ENCODE measurements around the gene MTMR3. TPM values are rescaled to one million over a fixed set of nuclear protein-coding genes. Genes with fewer than 3 reads are reported as not detected.

Gene MTMR3
- total and polyA plus RNA-seq, 2 of the 8 experiments (the other 6 are each of a cell fraction or from before 2014, with no cell fraction given) = 16.9 to 18.5 TPM

DNA sequence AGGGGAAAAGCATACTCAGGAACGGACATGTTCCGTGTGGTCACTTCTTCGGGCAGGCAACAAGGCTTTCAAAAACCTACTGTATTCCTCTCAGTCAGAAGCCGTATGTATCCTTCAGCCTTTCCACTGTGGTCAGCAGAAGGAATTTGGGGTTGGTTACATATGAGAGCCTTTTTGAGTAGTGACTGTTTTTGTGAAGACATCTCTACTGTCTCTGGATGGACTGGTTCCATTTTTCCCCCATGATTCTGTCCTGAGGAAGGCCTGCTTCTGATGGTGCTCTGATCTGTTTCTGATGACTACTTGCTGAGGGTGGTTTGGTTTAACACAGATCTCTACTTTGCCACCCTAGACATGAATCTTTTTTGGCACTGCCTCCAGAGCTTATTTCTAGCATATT lies 133.6 kb downstream of the MTMR3 start (continued):
- no peak for TF ChIP-seq TAF7 (optimal IDR thresholded peaks at IDR 0.05; ENCODE audit: borderline replicate concordance, low read depth, low read length)
- no peak for TF ChIP-seq GABPA (IDR thresholded peaks at IDR 0.05; ENCODE audit: borderline replicate concordance, insufficient read depth, low read length)
